Gastroesophageal sphincter (tissue), 4 donors: ENCODE results near the gene PAXIP1. TPM values are rescaled to one million over a fixed set of nuclear protein-coding genes. Genes with fewer than 3 reads are reported as not detected.

Experiments
- ATAC-seq: fragments of 150-250 bp; one replicate; pipeline ENCODE4 v1.9.1; 2016; ENCODE audit warnings: mild to moderate bottlenecking, moderate library complexity
- H3K27ac ChIP-seq, 4 donors: fragments of 200-600 bp; sonication (generic) in 3 of 4; 1 replicate in 3 of 4; 2 replicates in 1 of 4; pipeline ENCODE4 v1.5.1; 2016 to 2019
- H3K27me3 ChIP-seq: fragments of 200-600 bp; sonication (generic); one replicate; pipeline ENCODE4 v1.5.1; 2019
- H3K36me3 ChIP-seq, 2 donors: fragments of 200-600 bp; sonication (generic); one replicate each; pipeline ENCODE4 v1.5.1; 2019; ENCODE audit warnings: control low read depth in 1 of 2
- H3K4me1 ChIP-seq, 3 donors: fragments of 200-600 bp; sonication (generic); 1 replicate in 2 of 3; 2 replicates in 1 of 3; pipeline ENCODE4 v1.5.1; 2016 to 2019; ENCODE audit warnings: control low read depth in 2 of 3
- H3K4me3 ChIP-seq, 2 donors: fragments of 200-600 bp; sonication (generic); one replicate each; pipeline ENCODE4 v1.5.1; 2019; ENCODE audit warnings: mild to moderate bottlenecking in 1 of 2, moderate library complexity in 1 of 2
- H3K9me3 ChIP-seq, 3 donors: fragments of 200-600 bp; sonication (generic); one replicate each; pipeline ENCODE4 v1.5.1; 2017 to 2019; ENCODE audit warnings: control low read depth in 2 of 3
- CTCF ChIP-seq, 4 experiments: fragments of 200-600 bp in 2 of 4; fragments of 450-650 bp in 2 of 4; sonication (generic) in 1 of 4; IDR thresholded peaks; one replicate each; pipeline ENCODE4 v1.5.1; 2017 to 2019; ENCODE audit warnings: antibody characterized with exemption in 4 of 4, mild to moderate bottlenecking in 2 of 4, moderate library complexity in 2 of 4
- EP300 ChIP-seq: sonication (generic); formaldehyde crosslinking; IDR thresholded peaks from one replicate; pipeline ENCODE4 v1.6.1; 2017; ENCODE audit warnings: antibody characterized with exemption, mild to moderate bottlenecking
- POLR2A ChIP-seq, 2 donors: fragments of 450-650 bp; IDR thresholded peaks; one replicate each; pipeline ENCODE4 v1.6.1; 2017; ENCODE audit warnings: antibody characterized with exemption in 2 of 2, mild to moderate bottlenecking in 2 of 2, moderate library complexity in 1 of 2
- POLR2AphosphoS5 ChIP-seq: sonication (generic); formaldehyde crosslinking; IDR thresholded peaks from one replicate; pipeline ENCODE4 v1.6.1; 2017; ENCODE audit warnings: antibody characterized with exemption
- WGBS, 2 donors: methylation state at CpG; one replicate each; pipeline ENCODE4 v1.1.5; 2018; ENCODE audit warnings: low coverage in 1 of 2; 5-methylcytosine and 5-hydroxymethylcytosine counted together
- total RNA-seq, 4 donors: library from RNA; depleted of rRNA; stranded (reverse); fragments of >200 nt; gene quantifications; one replicate each; pipeline ENCODE4 v1.1.0, GENCODE V29; 2016

PAXIP1 gene
- total RNA-seq, 4 donors from 2014 or later = 8.1 to 14.3 (median 10.6) TPM

GRCh38 chr7:154898973-154899855 lies 103.7 kb downstream of the PAXIP1 start:
- H3K27ac ChIP-seq = no peak overlapping the region
- TF ChIP-seq POLR2AphosphoS5 (no peak), CTCF (IDR thresholded peaks at IDR 0.05) (no peak)
- H3K4me3 ChIP-seq = no peak overlapping the region
- H3K4me1 ChIP-seq = no peaks in the 10 kb centered on the region
- H3K9me3 ChIP-seq = peaks cover 0 to 7% (median 0%) of the 10 kb centered on the region in 3 donors
- ATAC-seq = no peak
- peaks cover 38% of the 10 kb centered on the region for H3K27me3 ChIP-seq
- H3K36me3 ChIP-seq = no peaks in the 10 kb centered on the region
- 77 to 81% methylated on average over 6 to 8 of the region's 24 CpGs for WGBS, 2 donors

- H3K9me3 ChIP-seq = no peaks in the 10 kb centered on the region
- H3K27me3 ChIP-seq = peaks cover 46% of the 10 kb centered on the region
- no peaks in the 10 kb centered on the region for H3K36me3 ChIP-seq
- H3K4me1 ChIP-seq = no peaks in the 10 kb centered on the region
- no peak for ATAC-seq
- no peak overlapping the region for H3K4me3 ChIP-seq
- WGBS, 2 donors = 100% methylated on average over 2 of the region's 11 CpGs; no CpG with 5 or more reads in 1 of the 2 donors
- H3K27ac ChIP-seq = no peak overlapping the region
- TF ChIP-seq CTCF (IDR thresholded peaks at IDR 0.05) (no peak), POLR2AphosphoS5 (no peak), EP300 (no peak), POLR2A (IDR thresholded peaks at IDR 0.05) (no peak)
These were observed 106.8 kb downstream of the PAXIP1 start for GRCh38 chr7:154896076-154896475.

Other genes with a start within 250 kb of the PAXIP1 start
- not detected for gene HTR5A, start 67.2 kb upstream of the PAXIP1 start, total RNA-seq